Measurements from ENCODE around the gene MEF2A.
"Not testable (repeated sequence)": the region's sequence is repeated elsewhere in the genome, so short reads cannot be mapped to it uniquely, and the experiment has no call there.

The MEF2A gene

DNA sequence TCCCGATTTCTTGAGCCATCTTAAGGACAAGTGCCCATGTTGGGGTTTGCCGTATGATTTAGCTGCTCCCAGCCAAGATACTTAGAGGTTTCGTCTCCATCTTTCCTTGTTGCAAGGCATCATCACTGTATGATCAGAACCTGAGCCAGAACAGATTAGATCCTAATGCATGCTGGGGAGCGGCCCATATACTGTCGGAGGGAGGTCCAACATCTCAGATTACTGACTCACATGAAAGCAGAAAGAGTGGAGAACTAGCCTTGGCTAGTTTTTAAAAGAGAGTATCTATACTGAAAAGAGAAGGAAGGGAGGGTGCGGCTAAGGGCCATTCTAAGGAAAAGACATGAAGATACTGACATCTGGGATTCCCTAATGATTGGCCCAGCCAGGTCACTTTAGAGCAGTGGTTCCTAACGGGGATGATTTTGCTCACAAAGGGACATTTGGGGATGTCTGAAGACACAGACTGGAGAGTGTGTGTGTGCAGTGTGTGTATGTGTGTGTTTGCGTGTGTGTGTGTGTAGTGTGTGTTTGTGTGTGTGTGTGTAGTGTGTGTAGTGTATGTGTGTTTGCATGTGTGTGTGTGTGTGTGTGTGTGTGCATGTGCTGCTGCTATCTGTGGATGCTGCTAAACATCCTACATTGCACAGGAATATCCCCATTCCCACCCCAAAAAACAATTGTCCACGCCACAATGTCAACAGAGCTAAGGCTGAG is 179.7 kb downstream of the MEF2A start:
- DNase-seq (ENCODE audit: low read depth, low spot score): no peak
- H3K27ac ChIP-seq: no peak overlapping the region

DNA sequence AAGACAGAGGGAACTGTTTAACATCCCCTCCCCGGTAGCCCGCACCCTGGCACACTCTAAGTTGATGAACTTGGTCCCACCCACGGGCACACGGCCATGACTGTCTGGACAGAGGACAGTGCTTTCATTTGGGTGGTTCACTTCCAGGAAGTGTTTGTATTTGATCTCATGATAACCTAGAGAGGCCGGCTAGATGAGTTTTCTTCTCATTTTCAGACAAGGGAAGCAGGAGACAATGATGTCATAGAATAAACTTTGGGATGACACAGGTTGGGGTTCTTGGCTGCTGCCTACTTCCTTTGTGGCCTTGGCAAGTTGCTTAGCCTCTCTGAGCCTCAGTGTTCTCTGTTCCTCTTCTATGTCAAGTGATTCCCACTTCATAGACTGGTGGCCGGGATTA is 183.6 kb downstream of the MEF2A start:
- DNase-seq (ENCODE audit: low read depth, low spot score): peak; percentile 26

DNA sequence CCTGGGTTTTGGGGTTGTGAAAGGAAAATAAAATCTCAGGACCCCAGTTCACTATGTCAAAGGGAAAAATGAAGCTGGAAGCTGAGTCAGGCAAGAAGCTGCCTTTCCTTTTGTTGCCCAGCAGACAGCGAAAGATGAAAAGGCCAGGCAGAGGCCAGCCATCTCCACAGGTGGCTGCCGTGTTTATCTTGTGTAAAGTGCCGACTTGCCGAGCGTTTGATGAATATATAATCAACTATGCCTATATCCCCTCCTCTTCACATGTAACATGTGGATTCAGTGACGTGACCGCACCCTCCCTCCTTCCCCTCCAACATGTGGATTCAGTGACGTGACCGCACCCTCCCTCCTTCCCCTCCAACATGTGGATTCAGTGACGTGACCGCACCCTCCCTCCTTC is 184.5 kb downstream of the MEF2A start:
- not testable (repeated sequence) for DNase-seq (ENCODE audit: low read depth, low spot score); H3K27ac ChIP-seq

More for the DNA sequence above, 183.6 kb downstream of the MEF2A start:
- H3K27ac ChIP-seq: no peak overlapping the region

DNA sequence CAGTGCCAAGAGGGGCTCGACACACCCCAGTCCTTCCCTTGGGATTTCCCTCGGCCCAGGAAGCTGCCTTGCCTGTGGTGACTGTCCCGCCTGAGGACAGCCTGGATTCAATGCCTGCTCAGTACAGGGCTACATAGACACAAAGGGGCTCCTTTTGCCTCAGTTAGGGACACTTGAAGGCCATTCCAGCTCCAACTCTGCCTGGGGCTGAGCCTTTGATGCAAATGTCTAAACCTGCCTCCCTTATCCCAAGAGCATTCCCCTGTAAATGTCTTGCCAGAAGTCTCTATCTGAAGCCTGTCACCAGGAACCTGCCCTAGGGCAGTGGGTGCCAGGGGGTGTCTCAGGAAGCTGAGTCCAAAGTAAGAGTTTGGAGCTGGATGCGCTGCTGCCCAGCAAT is 186.8 kb downstream of the MEF2A start:
- no peak for DNase-seq (ENCODE audit: low read depth, low spot score)

DNA sequence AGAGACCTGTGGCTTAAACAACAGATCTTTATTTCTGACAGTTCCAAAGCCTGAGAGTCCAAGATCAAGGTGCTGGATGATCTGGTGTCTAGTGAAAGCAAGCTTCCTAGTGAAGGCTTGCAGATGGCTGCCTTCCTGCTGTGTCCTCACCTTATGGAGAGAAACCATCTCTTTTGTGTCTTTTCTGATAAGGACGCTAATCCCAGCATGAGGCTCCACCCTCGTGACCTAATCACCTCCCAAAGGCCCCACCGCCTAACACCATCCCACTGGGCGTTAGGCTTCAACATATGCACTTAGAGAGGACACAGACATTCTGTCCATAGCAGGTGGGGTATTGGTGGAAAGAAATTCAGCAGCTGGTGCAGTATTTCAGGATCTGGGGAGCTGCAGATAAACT is 187.3 kb downstream of the MEF2A start:
- DNase-seq (ENCODE audit: low read depth, low spot score): no peak
- H3K27ac ChIP-seq: no peak overlapping the region

More for the DNA sequence above, 186.8 kb downstream of the MEF2A start:
- H3K27ac ChIP-seq: no peak overlapping the region

DNA sequence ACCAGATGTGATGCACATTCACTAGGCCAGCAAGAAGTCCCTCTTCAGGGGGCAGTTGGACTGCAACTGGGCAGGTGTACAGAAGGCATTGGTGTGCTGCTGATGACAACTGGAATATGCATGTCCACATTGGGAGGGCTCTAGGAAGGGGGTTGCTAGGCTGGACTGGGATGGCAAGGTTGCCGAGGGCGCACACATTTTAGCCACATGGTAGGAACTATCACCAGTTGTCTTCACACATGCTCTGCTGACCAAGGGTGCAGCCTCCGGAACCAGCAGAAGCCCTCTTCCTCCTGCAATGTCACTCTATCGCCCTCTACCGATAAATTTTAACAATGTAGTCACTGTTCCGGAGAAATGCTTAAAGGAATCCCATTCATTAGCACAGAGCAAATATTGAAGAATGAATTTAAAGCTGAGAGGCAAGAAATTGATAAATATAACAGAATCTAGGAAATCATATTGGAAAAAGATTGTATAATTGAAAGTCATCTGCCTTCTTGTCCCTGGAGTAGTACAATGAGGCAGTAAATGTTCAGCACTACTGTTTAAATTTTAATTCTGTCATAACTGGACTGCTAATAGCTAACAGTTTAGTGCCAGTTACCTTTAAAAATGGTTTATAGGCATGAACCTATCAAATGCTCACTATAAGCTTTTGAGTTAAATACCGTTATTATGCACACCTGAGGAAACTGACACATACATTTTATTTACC is 190.1 kb downstream of the MEF2A start:
- no peak overlapping the region for H3K27ac ChIP-seq
- DNase-seq (ENCODE audit: low read depth, low spot score): no peak

DNA sequence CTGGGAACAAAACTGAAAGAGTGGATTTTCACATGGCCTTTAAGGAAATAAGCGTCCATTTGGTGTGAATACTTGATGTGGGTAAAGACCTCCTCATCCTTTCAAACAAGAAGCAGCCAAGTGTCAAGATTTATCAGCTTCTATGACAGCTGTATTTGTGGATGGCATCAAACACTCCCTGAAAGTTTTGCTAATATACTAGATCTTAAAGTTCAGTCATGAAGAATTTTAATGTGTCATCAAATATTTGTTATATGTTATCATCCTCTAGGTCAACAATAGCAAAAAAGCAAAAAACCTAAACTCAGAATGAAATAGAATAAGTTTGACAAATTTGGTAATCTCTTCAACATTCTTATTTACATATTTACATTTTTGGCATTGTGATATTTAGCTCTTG is 196.5 kb downstream of the MEF2A start:
- H3K27ac ChIP-seq: no peak overlapping the region
- no peak for DNase-seq (ENCODE audit: low read depth, low spot score)

DNA sequence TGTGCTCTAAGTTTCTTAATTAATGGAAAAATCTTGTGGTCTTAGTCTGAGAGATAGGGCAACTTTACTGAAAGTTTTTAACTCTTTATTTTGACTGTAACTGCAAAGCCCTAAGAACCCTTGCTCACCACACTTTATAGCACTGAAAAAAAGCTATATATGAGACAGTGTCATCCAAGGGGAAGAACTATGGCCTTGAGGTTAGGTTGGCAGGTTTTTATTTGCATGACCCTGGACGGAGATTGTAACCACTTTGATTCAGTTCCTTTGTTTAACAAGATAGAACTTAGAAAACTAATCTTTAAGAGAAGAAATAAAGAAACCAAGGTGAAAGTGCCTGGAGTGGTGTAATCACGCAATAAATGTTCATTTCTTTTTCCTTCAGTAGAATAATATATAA is 198.0 kb downstream of the MEF2A start:
- no peak overlapping the region for H3K27ac ChIP-seq
- no peak for DNase-seq (ENCODE audit: low read depth, low spot score)

DNA sequence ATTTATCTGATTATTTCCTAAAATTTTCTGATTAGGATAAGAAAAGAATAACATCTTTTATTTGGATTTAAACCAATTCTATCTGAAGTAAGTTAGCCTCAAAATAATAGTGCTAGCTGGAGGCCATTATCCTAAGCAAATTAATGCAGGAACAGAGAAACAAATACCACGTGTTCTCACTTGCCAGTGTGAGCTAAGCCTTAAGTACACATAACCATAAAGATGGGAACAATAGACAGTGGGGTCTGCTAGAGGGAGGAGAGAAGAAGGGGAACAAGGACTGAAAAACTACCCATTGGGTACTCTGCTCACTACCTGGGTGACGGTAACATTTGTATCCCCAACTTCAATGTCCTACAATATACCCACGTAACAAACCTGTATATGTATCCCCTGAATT is 198.7 kb downstream of the MEF2A start:
- no peak overlapping the region for H3K27ac ChIP-seq
- DNase-seq (ENCODE audit: low read depth, low spot score): no peak
